C1 segment of cervical spinal cord (tissue), 14 donors: ENCODE data around the gene TRIM16.
"Not testable (repeated sequence)": the region's sequence is repeated elsewhere in the genome, so short reads cannot be mapped to it uniquely, and the experiment has no call there.

ENCODE experiments used
- DNase-seq, 14 donors: peaks; one replicate each; lab custom pipeline; 2025; lab: John Stamatoyannopoulos, UW

The TRIM16 gene

DNA sequence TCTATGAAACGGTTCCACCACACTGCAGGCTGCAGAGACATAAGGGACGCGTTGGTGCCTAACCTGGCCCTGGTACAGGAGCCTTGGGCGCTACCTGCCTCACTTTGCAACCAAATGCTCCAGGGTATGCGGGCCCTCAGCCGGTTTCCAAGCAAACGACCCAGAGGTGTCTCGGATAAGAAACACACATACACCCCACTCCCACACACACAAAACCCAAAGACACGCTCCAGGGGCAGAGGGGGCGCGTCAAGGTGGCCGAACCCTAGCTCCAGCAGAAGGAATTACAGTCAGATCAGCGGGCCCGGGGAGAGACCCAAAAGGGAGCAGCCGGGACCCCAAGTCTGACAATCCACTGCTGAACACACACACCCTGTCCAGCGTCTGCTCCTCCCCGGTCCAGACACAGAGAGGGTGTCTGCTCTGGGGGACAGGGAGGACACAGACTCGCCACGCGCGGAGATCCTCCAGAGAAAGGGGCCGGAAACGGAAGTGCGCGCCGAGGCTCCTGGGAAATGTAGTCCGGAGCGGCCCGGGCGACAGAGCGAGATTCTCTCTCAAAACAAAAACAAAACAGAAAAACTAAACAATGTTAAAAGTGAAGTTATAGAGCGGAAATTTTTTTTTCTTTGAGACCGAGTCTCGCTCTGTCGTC lies at the start of gene TRIM16:
Gene TRIM16 (minus strand): TSS at position 488 of the 655 bp plus-strand sequence. CDS start 32,702 bp downstream, outside the sequence.
- DNase-seq = peak; percentile 1 to 82 (median 58)

DNA sequence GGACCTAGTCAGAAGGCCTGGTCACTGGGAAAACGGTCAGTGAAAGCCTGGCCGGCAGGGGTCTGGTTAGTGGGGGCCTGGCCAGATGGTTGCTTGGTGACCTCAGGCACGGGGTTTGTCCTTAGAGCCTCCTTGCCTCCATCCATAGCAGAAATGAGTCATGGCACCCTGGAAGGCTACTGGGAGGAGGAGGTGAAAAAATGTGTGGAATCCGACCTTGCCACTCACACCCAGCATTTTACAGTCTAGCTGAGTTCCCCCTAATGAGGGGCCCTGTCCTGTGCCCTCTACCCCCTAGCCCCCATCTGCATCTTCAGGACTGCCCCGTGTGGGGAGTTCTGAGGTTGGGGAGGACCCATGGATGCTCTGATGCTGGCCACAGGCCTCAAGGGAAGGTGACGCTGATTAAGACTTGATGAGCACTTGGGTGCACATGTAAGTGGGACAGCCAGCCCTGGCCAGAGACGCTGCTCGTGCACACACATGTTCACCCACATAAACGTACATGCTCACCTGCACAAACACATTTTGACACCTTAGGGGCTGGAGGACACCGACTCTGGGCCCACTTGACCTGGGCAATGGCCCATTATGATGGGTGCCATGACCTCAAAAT lies 49.2 kb upstream of the TRIM16 start:
- not testable (repeated sequence) for DNase-seq

DNA sequence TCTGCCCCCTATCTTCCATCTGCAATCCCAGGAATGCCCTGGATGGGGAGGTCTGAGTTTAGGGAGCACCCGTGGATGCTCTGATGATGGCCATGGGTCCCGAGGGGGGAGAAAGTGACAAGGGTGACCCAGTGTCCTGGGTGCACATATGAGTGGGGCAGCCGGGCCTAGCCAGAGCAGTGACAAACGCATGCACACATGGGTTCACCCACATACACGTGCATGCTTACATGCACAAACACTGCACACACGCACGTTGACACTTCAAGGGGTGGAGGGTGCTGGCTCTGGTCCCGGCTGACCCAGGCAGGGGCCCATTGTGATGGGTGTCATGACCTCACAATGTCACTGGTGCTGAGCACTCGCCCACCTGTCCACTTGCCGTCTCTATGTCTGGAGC lies 47.8 kb upstream of the TRIM16 start, which contains the start of gene TBC1D26:
Gene TBC1D26 (plus strand): TSS at position 384 of the 400 bp plus-strand sequence. CDS start 3,066 bp downstream, outside the sequence.
- not testable (repeated sequence) for DNase-seq

DNA sequence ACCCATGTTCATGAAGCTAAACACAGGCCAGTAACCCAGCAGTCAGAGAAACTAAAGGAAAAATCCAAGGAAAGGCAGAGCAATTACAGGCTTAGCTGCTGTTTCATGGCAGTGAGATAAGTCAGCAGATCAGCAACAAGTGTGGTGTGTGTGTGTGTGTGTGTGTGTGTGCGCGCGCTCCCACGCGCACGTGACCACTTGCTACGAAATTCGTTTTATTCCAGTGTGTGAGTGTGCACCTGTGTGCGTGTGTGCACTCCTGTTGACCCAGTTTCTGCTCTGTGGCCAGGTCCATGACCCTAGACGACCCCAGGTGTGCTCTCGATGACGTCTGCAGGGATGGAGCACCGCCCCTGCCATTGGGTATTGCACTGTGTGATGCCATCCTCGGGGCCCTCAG lies 46.4 kb upstream of the TRIM16 start:
- DNase-seq = not testable (repeated sequence)

DNA sequence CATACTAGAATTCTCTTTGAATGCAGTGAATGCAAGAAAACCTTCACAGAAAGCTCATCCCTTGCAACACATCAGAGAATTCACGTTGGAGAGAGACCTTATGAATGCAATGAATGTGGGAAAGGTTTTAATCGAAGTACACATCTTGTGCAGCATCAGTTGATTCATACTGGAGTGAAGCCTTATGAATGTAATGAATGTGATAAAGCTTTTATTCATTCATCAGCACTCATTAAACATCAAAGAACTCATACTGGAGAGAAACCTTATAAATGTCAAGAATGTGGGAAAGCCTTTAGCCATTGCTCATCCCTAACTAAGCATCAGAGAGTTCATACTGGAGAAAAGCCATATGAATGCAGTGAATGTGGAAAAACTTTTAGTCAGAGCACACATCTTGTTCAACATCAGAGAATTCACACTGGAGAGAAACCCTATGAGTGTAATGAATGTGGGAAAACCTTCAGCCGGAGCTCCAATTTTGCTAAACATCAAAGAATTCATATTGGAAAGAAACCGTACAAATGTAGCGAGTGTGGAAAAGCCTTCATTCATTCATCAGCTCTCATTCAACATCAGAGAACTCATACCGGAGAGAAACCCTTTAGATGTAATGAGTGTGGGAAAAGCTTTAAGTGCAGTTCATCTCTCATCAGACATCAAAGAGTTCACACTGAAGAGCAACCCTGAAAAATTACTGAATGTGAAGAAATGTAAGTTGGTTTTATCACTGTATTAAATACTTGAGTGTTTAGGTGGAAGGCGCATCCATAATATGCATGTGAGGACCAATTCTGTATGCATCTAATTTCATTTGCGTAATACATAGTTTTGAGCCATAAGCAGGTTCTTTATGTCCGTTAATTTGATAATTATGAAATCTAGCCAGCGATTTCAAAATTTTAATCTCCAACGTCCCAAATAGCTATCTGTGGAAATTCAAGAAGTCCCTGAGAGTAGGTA lies 32.8 kb upstream of the TRIM16 start:
- DNase-seq = not testable (repeated sequence)

DNA sequence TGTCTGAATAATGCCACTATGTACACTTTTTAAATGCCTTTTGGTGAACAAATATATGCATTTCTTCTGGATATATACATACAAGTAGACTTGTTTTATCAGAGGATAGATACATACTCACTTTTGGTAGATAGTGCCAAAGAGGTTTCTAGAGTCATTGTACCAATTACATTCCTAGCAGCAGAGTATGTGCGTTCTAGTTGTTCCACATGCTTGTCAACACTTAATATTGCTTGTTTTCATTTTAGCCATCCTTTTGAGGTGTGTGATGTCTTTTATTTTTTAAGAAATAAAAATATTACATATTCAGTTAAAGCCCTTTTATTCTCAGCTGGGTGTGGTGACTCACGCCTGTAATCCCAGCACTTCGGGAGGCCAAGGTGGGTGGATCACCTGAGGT lies 24.8 kb upstream of the TRIM16 start:
- DNase-seq = not testable (repeated sequence)

DNA sequence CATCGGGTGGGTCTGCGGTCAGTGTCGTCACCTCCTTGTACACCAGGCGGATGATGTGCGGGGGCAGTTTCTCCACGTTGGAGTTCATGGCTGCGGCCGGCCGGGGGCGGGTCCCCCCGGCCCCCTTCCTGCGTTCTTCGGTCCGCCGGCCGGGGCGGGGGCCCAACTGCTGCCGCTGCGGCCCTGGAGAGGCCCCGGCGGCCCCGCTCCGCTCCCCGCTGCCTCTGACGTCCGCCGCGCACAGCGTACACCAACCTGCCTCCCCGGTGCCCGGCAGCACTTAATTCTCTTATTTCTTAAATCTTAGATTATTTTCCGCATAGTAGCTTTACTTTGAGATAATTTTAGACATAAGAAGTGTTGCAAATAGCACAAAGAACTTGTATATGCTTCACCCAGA lies 20.7 kb upstream of the TRIM16 start:
- not testable (repeated sequence) for DNase-seq

DNA sequence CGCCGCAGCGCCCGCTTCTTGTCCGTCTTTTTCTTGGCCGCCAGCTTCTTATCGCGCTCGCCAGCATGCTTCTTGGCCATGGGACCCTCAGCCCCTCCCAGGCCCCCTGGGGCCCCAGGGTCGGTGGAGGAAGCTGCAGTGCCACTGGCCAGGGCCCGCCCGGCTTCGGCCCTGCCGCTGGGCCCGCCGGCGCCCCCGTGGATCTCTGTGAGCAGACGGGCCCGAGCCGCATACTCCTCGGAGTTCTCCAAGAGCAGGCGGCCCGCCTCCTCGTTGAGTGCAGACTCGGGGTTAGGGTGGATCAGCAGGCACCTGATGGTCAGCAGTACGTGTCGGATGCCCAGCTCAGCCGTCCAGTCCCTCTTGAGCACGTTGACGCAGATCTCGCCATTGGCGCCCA lies 20.1 kb upstream of the TRIM16 start:
- not testable (repeated sequence) for DNase-seq

DNA sequence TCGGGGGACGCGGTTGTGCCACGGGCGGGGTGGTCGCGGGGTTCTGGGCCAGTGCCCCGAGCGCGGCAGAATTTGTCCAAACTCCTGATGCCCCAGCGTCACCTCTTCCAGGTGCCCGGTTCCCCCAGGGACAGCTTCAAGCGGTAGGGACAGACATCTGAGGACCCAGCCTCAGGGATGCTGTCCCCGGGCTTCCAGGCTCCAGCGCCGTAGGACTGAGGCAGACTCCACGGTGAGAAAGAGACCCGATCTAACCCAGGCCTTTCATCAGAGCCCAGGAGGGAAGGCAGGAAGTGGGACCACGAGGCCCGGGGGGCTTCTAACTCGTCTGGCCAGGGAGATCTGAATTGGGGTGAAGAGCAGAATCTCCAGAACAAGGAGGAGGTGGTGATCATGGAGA lies 15.8 kb upstream of the TRIM16 start:
- not testable (repeated sequence) for DNase-seq

DNA sequence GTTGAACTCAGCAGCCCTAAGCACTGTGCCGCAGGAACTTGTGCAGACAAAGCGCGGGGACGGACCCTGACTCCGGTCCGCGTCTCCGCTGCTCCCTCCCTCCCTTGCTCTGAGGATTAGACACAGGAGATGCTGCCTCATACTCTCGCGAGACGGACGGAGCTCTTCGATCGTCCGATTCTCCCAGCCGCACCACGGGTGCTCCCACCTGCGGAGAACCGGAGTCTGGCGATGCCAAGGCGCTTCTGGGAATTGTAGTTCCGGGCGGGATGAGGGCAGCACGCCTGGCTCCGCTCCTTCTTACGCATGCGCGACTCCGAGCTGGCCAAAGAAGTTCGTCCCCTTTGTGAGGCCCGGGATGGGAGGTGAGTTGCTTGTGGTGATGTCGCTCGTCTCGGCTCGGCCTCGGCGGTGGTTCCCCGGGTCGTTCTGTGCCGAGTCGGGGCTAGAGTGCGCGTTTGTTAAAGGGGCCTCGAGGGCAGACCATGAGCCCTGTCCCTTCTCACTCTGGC lies 15.4 kb upstream of the TRIM16 start, which contains the start of gene ZNF286A:
Gene ZNF286A (plus strand): TSS at position 340 of the 512 bp plus-strand sequence. CDS start 578 bp downstream, outside the sequence.
- DNase-seq = peak; percentile 87 to 100 (median 94)

DNA sequence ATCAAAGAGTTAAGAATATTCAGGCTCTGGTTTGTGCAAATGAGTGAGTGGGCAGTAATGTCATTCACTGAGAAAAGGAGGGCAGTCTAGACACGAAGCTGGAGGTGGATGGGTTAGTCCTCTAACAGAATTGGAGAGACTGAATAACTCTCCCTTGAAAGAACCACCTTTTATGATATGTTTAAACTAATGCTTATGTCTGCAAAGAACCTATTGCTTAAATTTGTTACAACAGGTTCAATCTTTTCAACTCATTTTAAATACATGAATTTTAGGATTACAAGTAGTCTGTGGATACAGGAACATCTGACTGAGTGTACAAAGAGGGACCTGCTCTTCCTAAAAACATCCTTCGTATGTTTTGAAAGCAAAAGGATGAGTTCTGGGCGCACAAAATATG lies 14.9 kb upstream of the TRIM16 start:
- DNase-seq = not testable (repeated sequence)

DNA sequence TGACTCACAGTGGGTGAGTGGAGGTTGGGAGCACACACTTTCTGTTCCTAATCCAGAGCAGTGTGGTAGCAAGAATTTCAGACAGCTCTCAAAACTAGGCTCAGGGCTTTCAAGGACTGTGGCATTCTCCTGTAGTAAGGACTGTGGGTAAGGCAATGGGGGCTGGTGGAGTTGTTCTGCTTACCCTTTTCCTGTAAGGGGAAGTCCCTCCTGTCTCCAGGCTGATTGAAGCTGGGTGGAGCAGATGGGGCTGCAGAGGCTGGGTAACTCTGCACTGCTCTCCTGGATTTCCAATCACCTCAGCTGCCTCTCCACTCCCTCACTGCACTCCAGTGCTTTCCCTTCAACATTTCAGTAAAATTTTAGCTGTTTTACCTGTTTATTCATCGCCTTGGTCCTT lies 3.4 kb upstream of the TRIM16 start:
- DNase-seq = not testable (repeated sequence)

DNA sequence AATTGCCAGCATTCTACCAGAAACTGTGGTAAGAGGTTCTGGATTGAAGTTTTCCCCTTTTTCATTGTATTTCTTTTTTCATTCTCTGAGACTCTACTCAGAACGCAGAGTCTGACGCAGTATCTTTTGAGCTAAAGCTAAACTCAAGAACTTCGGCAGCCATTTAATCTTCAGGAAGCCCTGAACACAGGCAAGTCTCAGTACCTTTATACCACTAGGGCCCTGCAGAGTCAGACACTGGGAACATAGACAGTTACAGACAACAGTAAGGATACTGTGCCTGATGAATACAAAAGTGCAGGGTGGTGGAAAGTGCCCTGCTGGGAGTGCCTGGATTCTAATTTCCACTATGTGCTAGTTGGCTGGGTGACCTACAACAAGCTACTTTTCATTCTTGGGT lies 976 bp downstream of the TRIM16 start:
- not testable (repeated sequence) for DNase-seq

DNA sequence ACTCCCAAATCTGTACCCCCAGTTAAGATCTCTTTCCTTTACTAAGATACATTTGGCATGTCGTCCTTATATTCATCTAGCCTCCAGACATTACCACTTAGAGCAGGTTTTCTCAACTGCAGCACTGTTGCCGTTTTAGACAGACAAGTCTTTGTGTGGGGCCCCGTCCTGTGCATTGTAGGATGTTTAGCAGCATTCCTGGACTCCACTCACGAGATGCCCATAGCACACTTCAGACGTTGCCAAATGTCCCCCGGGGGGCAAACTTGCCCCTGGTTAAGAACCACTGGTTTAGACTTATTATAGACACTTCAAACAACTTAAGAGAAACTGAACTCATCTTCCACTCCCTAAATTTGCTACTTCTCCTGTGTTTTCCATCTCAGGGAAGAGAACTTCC lies 8.1 kb downstream of the TRIM16 start:
- not testable (repeated sequence) for DNase-seq

DNA sequence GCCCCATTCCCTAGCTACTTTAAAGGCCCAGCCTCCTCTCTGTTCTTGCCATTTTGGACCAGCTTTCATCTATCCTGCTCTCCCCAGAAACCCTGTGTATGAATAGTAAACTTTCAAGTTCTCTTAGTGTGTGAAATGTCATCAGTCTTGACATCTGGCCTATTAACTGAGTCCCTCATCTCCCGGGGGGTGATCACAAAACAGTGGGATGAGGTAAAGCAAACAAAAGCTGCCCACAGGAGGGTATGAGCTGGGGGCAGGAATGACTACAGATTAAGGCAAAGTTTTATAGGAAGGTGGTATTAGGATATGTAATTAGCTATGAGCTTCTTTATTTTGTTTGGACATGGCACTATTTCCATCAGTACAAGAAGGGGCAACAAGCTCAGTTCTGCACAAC lies 9.5 kb downstream of the TRIM16 start:
- not testable (repeated sequence) for DNase-seq

DNA sequence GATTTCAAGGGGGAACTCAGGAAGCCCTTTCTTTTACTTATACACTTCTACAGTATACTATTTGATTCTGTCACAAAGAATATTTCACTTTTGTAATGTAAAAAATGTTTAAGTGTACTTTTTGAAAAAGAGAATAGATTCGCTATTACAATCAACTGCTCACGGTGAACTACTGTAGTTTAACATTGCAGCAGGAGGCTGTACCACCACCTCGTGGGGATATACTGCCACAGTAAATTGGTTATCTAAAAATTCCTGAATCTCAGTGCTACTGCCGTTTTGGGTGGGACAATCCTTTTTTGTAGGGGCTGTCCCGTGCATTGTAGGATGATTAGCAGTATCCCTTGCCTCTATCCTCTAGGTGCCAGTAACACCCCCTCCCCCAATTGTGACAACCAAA lies 14.6 kb downstream of the TRIM16 start:
- not testable (repeated sequence) for DNase-seq

DNA sequence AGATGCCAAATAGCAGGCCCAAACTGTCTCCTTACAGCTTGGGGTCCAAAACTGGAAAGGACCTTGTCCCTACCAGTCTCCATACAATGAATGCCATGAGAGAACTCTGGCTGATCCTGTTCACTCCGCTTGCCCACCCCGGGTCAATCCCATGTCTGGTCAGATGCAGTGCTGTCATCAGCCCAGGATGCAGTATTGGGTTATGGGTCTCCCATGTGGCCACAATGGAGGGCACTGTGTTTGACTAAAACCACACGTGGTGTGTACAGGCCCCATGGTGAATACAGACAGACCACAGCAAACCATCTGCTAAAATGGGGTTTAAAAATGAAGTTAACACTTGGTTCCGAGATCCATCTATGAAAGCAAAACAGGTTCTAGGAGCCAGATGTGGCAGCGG lies 20.4 kb downstream of the TRIM16 start:
- DNase-seq = no peak

DNA sequence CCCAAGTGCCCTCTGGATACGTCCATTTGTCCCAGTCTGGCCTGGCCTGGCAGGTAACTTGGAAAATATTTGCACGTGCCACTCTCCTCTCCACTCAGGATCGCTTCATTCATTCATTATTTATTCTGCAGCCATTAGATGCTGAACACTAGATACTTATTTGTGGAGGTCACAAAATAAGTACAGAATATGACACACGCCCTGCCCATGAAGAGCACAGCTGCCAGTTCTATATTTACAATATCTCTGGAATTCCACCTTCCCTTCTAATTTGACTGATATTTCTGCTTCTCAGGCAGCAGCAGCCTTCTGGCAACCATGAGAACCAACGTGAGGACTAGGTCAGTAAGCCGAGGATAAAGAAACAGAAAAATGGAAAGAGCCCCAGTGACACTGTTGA lies 20.9 kb downstream of the TRIM16 start:
- no peak for DNase-seq

DNA sequence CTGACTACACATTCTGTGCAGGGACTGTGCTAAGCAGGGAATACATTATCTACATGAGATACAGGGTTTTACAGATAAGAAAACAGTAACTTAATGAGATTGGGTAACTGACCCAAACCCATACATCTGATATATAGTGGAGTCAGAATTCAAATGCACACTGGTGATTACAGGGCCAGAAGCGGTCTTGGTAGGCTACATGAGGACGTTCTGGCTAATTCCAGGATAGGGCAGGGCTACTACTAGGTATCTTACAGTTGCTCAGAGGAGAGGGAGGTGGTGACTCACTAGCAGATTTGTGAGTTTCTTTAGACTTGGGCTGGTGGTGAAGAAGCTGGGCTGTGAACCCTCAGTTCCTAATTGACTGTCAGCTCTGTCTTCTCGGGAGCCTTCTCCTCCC lies 21.4 kb downstream of the TRIM16 start:
- no peak for DNase-seq

DNA sequence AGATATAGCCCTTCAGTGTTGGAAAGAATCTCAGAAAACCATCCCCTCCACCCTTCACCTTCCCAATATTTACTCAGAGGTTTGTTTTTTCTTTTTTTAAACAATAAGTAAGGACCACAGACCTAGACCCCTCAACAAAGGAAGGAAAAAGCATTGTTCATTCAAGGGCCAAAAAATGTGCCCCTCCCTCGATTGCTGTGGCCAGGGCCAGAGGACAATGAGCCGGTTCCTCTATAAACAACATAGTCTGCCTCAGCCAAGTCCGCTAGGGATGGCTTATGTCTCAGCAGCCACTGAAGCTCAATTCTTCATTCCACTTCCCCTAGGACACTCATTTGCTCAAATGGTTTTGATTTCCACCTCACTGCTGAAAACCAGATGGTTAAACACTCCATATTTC lies 24.0 kb downstream of the TRIM16 start:
- no peak for DNase-seq

DNA sequence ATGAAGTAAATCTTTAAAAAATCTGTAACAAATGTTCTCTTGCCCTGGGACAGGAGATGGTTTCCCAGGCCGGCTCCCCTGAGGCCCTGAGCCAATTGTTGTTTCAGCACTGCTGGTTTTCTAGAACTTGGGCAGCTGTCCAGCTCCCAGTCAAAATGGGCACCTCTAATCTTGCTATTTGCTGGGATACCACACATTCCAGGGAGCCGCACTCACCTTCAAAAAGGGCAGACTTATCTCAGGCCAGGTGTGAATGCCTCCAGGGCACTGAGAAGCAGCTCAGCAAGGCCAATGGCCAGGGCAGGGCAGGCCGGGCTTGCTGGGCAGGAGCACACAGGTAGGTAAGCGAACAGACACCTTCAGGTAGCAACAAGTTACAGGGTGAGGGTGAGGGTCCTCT lies 24.4 kb downstream of the TRIM16 start:
- DNase-seq = no peak

DNA sequence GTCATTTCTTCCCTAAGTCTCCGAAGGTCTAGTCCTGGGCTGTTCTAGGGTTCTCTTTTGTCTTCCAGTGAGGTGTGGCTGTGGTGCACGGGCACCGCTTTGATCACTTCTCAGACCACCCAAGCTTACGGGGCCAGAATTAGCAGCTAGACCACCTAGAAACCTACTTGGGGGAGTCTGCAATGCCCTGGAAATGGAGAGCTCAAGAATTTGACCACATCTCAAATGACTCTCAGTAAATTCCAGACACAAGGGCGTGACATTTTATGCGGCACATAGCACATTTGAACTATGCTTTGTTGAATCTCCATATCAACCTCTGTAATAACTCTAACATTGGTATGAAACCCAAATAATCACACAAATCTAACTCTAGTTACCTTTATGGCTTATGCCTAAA lies 24.9 kb downstream of the TRIM16 start:
- no peak for DNase-seq
